SW 1271 (cell line): Measurements from ENCODE around the gene MYT1.

Experiments
- DNase-seq, 2 experiments: peaks; one replicate each; lab custom pipeline; 2025; lab: John Stamatoyannopoulos, UW

MYT1 gene

GRCh38 chr20:64189986-64190385, 25.7 kb downstream of the MYT1 start:
- no peak for DNase-seq

- DNase-seq = no peak
These were observed 26.8 kb downstream of the MYT1 start for GRCh38 chr20:64191002-64191401.

GRCh38 chr20:64192406-64192805, 28.2 kb downstream of the MYT1 start:
- no peak for DNase-seq

- no peak for DNase-seq
These were observed 28.8 kb downstream of the MYT1 start for GRCh38 chr20:64193058-64193457.

- no peak for DNase-seq
These were observed 30.0 kb downstream of the MYT1 start for GRCh38 chr20:64194269-64194668.

- no peak for DNase-seq
These were observed 32.1 kb downstream of the MYT1 start for GRCh38 chr20:64196309-64196708.

- no peak for DNase-seq
These were observed 32.6 kb downstream of the MYT1 start for GRCh38 chr20:64196847-64197306.

GRCh38 chr20:64198347-64198746, 34.1 kb downstream of the MYT1 start:
- DNase-seq = no peak

GRCh38 chr20:64199395-64199794, 35.1 kb downstream of the MYT1 start:
- DNase-seq = no peak

- DNase-seq = no peak
These were observed 36.5 kb downstream of the MYT1 start for GRCh38 chr20:64200740-64201139.

GRCh38 chr20:64201653-64202052, 37.4 kb downstream of the MYT1 start:
- DNase-seq = no peak

GRCh38 chr20:64203037-64203777, 39.0 kb downstream of the MYT1 start:
- DNase-seq = no peak

- no peak for DNase-seq
These were observed 41.4 kb downstream of the MYT1 start for GRCh38 chr20:64205611-64206026.

GRCh38 chr20:64206614-64207013, 42.4 kb downstream of the MYT1 start:
- DNase-seq = no peak

GRCh38 chr20:64207641-64208590, 43.7 kb downstream of the MYT1 start:
- no peak for DNase-seq

- DNase-seq = no peak
These were observed 44.9 kb downstream of the MYT1 start for GRCh38 chr20:64209148-64209547.

- no peak for DNase-seq
These were observed 46.6 kb downstream of the MYT1 start for GRCh38 chr20:64210656-64211369.

- DNase-seq = no peak
These were observed 47.8 kb downstream of the MYT1 start for GRCh38 chr20:64211874-64212658.

GRCh38 chr20:64212755-64213154, 48.5 kb downstream of the MYT1 start:
- no peak for DNase-seq

GRCh38 chr20:64214113-64214512, 49.9 kb downstream of the MYT1 start:
- DNase-seq = no peak

- DNase-seq = no peak
These were observed 50.7 kb downstream of the MYT1 start for GRCh38 chr20:64214952-64215351.

- DNase-seq = no peak
These were observed 51.8 kb downstream of the MYT1 start for GRCh38 chr20:64216036-64216435.
